ENCODE measurements around the gene GJB2.

GRCh38 chr13:20175907-20176652 lies 16.7 kb downstream of the GJB2 start:
- TF ChIP-seq CTCF (conservative IDR thresholded peaks at IDR 0.05) (no peak), EZH2 (IDR thresholded peaks at IDR 0.05; ENCODE audit: low read depth) (no peak)

Data from PC-9 (cell line).